ENCODE results near the gene GPC6.

The GPC6 gene

DNA sequence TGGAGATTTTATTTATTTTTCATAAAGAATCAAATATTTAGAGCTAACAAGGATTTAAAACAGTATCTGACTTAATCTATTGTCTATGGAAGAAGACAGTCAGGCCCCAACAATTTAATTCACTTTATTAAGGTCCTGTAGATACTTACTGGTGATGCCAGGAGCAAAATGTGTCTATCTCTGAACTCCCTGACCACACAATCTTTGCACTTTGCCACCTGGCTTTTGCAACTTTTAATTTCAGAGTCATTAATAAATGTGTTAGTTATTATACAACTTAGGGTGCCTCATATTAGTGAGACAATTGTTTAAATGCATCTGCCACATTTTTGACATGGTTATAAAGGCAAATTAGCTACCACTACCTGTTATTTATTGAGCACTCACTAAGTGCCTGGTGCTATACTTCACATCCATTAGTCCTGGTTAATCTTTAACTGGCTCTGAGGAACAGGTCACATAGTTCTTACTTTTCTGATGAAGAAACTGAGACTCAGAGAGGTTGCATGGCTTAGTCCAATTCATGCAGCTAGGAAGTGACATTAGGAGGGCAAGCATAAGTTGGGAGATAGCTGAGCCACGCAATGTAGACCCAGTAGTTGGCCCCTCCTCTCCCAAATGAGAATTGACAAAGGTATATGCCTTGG lies 955.0 kb downstream of the GPC6 start:
- ChIA-PET CTCF (interaction anchor here (0.6 to 0.7 kb wide), 2 partner anchors 20 to 45 kb away, joined by 3 read pairs; no protein-coding TSS in a partner anchor), POLR2A (no interaction called here)
- TF ChIP-seq ZNF664 (tag by site-specific recombination; IDR thresholded peaks at IDR 0.05) (no peak), PRDM1 (tag by site-specific recombination; IDR thresholded peaks at IDR 0.05) (no peak), OVOL3 (tag by site-specific recombination; IDR thresholded peaks at IDR 0.05) (no peak)
- no peak overlapping the region for H3K27ac ChIP-seq (ENCODE audit: extremely low read depth, low read depth, low read length)
- H3K9me3 ChIP-seq (ENCODE audit: control insufficient read depth, insufficient read depth, low read depth, low read length) = no peaks in the 10 kb centered on the region
- H3K36me3 ChIP-seq (ENCODE audit: control insufficient read depth in 2 of 2, insufficient read depth in 1 of 2, low read length in 2 of 2) = no peaks in the 10 kb centered on the region
- H3K4me3 ChIP-seq (ENCODE audit: low read depth, low read length) = no peak overlapping the region
- H3K4me1 ChIP-seq (ENCODE audit: control insufficient read depth, insufficient read depth, low read length) = no peaks in the 10 kb centered on the region

DNA sequence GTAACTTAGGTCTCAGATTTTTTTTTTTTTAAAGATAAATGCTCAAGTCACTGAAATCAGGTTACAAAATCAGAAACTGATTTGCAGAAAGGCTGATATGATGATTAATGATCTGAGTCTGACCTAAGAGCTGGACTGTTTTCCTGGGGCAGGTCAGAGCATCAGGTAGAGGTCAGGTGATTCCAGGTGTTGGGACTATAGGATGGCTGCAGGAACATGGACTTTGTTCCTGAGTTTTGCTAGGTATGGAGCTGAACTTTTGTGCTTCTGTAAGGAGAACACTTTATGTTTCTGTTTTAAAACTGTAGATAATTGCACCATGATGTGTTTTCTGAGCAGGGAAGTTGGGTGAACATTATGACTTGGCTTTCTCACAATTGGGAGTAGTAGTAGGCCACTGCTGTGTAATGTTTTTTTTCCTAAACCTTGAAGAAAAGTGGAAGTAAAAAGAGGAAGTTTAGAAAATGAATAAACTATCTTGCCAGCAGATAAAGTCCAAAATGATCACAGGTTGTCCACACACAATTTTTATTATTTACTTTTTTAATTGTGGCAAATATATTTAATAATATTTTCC lies 955.7 kb downstream of the GPC6 start:
- Histone ChIP-seq H3K27ac (ENCODE audit: extremely low read depth, low read depth, low read length) (no peak overlapping the region), H3K36me3 (ENCODE audit: control insufficient read depth in 2 of 2, insufficient read depth in 1 of 2, low read length in 2 of 2) (no peaks in the 10 kb centered on the region), H3K4me3 (ENCODE audit: low read depth, low read length) (no peak overlapping the region), H3K9me3 (ENCODE audit: control insufficient read depth, insufficient read depth, low read depth, low read length) (no peaks in the 10 kb centered on the region), H3K4me1 (ENCODE audit: control insufficient read depth, insufficient read depth, low read length) (no peaks in the 10 kb centered on the region)
- POLR2A ChIA-PET = interaction anchor here (0.5 kb wide), 1 partner anchor 14 kb away, joined by 3 read pairs; no protein-coding TSS in a partner anchor
- CTCF ChIA-PET = no interaction called here
- TF ChIP-seq ZNF221 (tag by site-specific recombination; IDR thresholded peaks at IDR 0.05; ENCODE audit: borderline replicate concordance) (no peak), ZNF2 (tag by site-specific recombination; IDR thresholded peaks at IDR 0.05) (no peak), ZNF366 (tag by site-specific recombination; conservative IDR thresholded peaks at IDR 0.05) (no peak), ZNF623 (tag by site-specific recombination; IDR thresholded peaks at IDR 0.05) (no peak), ZNF354C (tag by site-specific recombination; IDR thresholded peaks at IDR 0.05; ENCODE audit: borderline replicate concordance, low read depth) (no peak), ZNF146 (tag by site-specific recombination; IDR thresholded peaks at IDR 0.05) (no peak), ZFP3 (tag by site-specific recombination; IDR thresholded peaks at IDR 0.05; ENCODE audit: low read depth) (no peak), SALL2 (tag by site-specific recombination; IDR thresholded peaks at IDR 0.05; ENCODE audit: borderline replicate concordance) (no peak), WT1 (tag by site-specific recombination; IDR thresholded peaks at IDR 0.05) (no peak), ZNF558 (tag by site-specific recombination; IDR thresholded peaks at IDR 0.05) (no peak), ZNF747 (tag by site-specific recombination; IDR thresholded peaks at IDR 0.05) (no peak), TCF7L2 (IDR thresholded peaks at IDR 0.05; ENCODE audit: borderline replicate concordance, low read depth, low read length) (no peak), ZNF350 (tag by site-specific recombination; IDR thresholded peaks at IDR 0.05) (no peak), ZNF184 (tag by site-specific recombination; IDR thresholded peaks at IDR 0.05) (no peak)
- TF ChIP-seq, protein P1, sequence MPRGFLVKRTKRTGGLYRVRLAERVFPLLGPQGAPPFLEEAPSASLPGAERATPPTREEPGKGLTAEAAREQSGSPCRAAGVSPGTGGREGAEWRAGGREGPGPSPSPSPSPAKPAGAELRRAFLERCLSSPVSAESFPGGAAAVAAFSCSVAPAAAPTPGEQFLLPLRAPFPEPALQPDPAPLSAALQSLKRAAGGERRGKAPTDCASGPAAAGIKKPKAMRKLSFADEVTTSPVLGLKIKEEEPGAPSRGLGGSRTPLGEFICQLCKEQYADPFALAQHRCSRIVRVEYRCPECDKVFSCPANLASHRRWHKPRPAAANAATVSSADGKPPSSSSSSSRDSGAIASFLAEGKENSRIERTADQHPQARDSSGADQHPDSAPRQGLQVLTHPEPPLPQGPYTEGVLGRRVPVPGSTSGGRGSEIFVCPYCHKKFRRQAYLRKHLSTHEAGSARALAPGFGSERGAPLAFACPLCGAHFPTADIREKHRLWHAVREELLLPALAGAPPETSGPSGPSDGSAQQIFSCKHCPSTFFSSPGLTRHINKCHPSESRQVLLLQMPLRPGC (tag by site-specific recombination; IDR thresholded peaks at IDR 0.05) = no peak
- TF ChIP-seq, protein P2, sequence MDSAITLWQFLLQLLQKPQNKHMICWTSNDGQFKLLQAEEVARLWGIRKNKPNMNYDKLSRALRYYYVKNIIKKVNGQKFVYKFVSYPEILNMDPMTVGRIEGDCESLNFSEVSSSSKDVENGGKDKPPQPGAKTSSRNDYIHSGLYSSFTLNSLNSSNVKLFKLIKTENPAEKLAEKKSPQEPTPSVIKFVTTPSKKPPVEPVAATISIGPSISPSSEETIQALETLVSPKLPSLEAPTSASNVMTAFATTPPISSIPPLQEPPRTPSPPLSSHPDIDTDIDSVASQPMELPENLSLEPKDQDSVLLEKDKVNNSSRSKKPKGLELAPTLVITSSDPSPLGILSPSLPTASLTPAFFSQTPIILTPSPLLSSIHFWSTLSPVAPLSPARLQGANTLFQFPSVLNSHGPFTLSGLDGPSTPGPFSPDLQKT (IDR thresholded peaks at IDR 0.05; ENCODE audit: borderline replicate concordance, low read depth, low read length) = no peak
- TF ChIP-seq, protein P3, sequence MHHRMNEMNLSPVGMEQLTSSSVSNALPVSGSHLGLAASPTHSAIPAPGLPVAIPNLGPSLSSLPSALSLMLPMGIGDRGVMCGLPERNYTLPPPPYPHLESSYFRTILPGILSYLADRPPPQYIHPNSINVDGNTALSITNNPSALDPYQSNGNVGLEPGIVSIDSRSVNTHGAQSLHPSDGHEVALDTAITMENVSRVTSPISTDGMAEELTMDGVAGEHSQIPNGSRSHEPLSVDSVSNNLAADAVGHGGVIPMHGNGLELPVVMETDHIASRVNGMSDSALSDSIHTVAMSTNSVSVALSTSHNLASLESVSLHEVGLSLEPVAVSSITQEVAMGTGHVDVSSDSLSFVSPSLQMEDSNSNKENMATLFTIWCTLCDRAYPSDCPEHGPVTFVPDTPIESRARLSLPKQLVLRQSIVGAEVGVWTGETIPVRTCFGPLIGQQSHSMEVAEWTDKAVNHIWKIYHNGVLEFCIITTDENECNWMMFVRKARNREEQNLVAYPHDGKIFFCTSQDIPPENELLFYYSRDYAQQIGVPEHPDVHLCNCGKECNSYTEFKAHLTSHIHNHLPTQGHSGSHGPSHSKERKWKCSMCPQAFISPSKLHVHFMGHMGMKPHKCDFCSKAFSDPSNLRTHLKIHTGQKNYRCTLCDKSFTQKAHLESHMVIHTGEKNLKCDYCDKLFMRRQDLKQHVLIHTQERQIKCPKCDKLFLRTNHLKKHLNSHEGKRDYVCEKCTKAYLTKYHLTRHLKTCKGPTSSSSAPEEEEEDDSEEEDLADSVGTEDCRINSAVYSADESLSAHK (tag by site-specific recombination; IDR thresholded peaks at IDR 0.05) = no peak
- TF ChIP-seq, protein P4, sequence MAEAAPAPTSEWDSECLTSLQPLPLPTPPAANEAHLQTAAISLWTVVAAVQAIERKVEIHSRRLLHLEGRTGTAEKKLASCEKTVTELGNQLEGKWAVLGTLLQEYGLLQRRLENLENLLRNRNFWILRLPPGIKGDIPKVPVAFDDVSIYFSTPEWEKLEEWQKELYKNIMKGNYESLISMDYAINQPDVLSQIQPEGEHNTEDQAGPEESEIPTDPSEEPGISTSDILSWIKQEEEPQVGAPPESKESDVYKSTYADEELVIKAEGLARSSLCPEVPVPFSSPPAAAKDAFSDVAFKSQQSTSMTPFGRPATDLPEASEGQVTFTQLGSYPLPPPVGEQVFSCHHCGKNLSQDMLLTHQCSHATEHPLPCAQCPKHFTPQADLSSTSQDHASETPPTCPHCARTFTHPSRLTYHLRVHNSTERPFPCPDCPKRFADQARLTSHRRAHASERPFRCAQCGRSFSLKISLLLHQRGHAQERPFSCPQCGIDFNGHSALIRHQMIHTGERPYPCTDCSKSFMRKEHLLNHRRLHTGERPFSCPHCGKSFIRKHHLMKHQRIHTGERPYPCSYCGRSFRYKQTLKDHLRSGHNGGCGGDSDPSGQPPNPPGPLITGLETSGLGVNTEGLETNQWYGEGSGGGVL (tag by site-specific recombination; IDR thresholded peaks at IDR 0.05) = no peak
